GM12872 (cell line): ENCODE measurements around the gene TCERG1L.

ENCODE experiments used
- CTCF ChIP-seq: IDR thresholded peaks from 3 replicates; pipeline ENCODE4 v1.5.1; 2011; ENCODE audit warnings: low read depth, mild to moderate bottlenecking, low read length, moderate library complexity; ENCODE audit not compliant: insufficient read depth

TCERG1L gene

GRCh38 chr10:131195558-131196159, 115.9 kb downstream of the TCERG1L start:
- TF ChIP-seq CTCF, result no peak

GRCh38 chr10:131195116-131195515, 116.4 kb downstream of the TCERG1L start:
- TF ChIP-seq CTCF, result no peak

DNA sequence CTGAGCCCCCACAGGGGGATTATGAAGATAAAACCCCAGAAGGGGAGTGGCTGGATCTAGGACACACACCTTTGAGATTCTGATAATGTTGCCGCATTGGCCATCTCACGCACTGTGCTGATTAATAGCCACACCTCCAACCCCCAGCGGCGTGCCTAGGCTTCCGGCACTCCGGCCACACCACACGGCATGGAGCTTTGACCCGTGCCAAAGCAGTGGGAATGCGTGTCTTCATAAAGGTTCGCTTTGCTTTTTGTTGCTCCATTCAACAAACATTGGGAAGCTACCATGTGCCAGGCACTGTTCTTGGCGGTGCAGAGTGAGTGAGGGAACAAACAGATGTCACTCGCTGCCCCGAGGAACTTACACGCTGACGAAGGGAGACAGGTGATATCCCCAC, 117.6 kb downstream of the TCERG1L start:
- TF ChIP-seq CTCF, result no peak

GRCh38 chr10:131188494-131188893, 123.0 kb downstream of the TCERG1L start:
- TF ChIP-seq CTCF, result no peak

GRCh38 chr10:131187926-131188325, 123.6 kb downstream of the TCERG1L start:
- TF ChIP-seq CTCF, result no peak

DNA sequence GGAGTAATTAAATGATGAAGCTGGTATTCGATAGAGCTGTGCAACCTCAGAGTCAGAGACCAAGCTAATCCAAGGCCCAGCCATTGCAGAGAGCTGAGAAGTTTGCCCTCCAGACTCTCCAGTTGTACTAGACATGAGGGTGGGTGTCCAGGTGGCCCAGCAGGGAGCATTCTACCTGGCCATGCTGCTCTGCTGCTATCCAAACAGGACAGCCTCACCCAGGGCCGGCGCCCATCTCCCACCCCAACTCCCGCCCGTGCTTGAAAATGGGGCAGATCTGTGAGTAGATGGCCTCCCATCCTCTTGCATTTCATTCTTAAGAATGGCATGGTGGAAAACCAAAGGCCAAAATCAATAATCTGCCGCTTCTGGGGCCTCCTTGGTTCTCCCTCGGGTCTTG, 124.2 kb downstream of the TCERG1L start:
- no peak for TF ChIP-seq CTCF

- TF ChIP-seq CTCF, result no peak
These were observed 124.8 kb downstream of the TCERG1L start for GRCh38 chr10:131186547-131187253.
